ENCODE measurements around the gene CDS2.

Gene CDS2

DNA sequence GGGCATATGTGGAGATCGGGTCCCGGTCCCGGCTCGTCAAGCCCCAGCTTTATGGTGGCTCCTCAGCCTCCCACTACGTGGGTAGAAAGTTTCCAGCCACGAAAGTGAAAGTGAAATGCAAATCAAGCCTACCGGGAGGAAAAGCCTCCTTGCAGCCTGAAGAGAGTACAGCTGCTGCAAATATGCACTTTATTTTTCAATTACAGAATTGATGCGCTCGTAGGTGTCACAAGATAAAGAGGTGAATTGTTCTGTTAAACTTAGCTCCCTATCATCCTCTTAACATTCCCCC is 6.7 kb upstream of the CDS2 start:
- Histone ChIP-seq H3K4me2 (ENCODE audit: low read depth, low read length, poor library complexity, severe bottlenecking) (peak overlapping the region; percentile 98), H3K9me3 (ENCODE audit: insufficient read depth, low read length) (no peaks in the 10 kb centered on the region), H3K27ac (ENCODE audit: low read depth, low read length) (peak overlapping the region; percentile 85), H2AFZ (ENCODE audit: low read depth, low read length, severe bottlenecking) (no peak overlapping the region), H4K20me1 (ENCODE audit: low read depth, low read length) (peaks cover 19% of the 10 kb centered on the region), H3K9me2 (replicated peaks; ENCODE audit: insufficient read depth, low read length) (no peaks in the 10 kb centered on the region), H3K27me3 (ENCODE audit: low read length) (no peaks in the 10 kb centered on the region), H3K79me2 (ENCODE audit: insufficient read depth, low read length) (peaks cover 39% of the 10 kb centered on the region), H3F3A (ENCODE audit: insufficient read depth) (peaks cover 58% of the 10 kb centered on the region), H3K9ac (ENCODE audit: low read length) (peak overlapping the region; percentile 98), H3K4me3 (ENCODE audit: insufficient read depth, low read length, poor library complexity, severe bottlenecking) (peak overlapping the region; percentile 72), H3K36me3 (ENCODE audit: low read length) (peaks cover 39% of the 10 kb centered on the region)
- TF ChIP-seq, protein P1, sequence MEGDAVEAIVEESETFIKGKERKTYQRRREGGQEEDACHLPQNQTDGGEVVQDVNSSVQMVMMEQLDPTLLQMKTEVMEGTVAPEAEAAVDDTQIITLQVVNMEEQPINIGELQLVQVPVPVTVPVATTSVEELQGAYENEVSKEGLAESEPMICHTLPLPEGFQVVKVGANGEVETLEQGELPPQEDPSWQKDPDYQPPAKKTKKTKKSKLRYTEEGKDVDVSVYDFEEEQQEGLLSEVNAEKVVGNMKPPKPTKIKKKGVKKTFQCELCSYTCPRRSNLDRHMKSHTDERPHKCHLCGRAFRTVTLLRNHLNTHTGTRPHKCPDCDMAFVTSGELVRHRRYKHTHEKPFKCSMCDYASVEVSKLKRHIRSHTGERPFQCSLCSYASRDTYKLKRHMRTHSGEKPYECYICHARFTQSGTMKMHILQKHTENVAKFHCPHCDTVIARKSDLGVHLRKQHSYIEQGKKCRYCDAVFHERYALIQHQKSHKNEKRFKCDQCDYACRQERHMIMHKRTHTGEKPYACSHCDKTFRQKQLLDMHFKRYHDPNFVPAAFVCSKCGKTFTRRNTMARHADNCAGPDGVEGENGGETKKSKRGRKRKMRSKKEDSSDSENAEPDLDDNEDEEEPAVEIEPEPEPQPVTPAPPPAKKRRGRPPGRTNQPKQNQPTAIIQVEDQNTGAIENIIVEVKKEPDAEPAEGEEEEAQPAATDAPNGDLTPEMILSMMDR (IDR thresholded peaks at IDR 0.05; ENCODE audit: insufficient read depth, low read length, poor library complexity, severe bottlenecking): no peak
- no peak for TF ChIP-seq EZH2phosphoT487 (conservative IDR thresholded peaks at IDR 0.05; ENCODE audit: low read length)

DNA sequence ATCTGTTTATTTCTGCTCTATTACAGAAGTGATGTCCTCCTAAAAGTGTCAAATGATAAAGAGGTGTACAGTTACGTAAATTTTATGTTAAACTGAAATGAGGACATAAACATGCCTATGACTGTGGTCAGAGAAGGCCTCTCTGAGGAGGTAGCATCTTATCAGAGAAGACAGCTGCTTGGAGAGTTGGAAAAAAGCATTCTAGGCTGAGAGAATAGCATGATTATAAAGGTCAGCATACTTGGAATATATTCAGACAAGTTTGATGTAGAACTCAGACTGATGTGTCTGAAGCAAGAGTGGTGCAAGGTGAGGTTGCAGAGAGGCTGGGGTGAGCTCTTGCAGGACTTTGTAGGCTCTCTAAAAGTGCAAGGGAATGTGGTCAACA is 3.9 kb upstream of the CDS2 start:
- TF ChIP-seq, protein P1 (IDR thresholded peaks at IDR 0.05; ENCODE audit: insufficient read depth, low read length, poor library complexity, severe bottlenecking): no peak
- TF ChIP-seq EZH2phosphoT487 (conservative IDR thresholded peaks at IDR 0.05; ENCODE audit: low read length): no peak
- H3K9ac ChIP-seq (ENCODE audit: low read length): peak overlapping the region; percentile 6; the same call in 1 of the 2 replicates

GRCh38 chr20:5127204-5127858 is 523 bp downstream of the CDS2 start:
- Histone ChIP-seq H3K36me3 (ENCODE audit: low read length) (no peaks in the 10 kb centered on the region), H3K4me2 (ENCODE audit: low read depth, low read length, poor library complexity, severe bottlenecking) (peak overlapping the region; percentile 75), H3K79me2 (ENCODE audit: insufficient read depth, low read length) (peaks cover 50% of the 10 kb centered on the region), H3K27me3 (ENCODE audit: low read length) (no peaks in the 10 kb centered on the region), H3K9me3 (ENCODE audit: insufficient read depth, low read length) (no peaks in the 10 kb centered on the region), H2AFZ (ENCODE audit: low read depth, low read length, severe bottlenecking) (peak overlapping the region; percentile 72), H3F3A (ENCODE audit: insufficient read depth) (0 out of 2 replicates have a peak, but pooled peaks cover 5% of the 10 kb centered on the region), H3K9ac (ENCODE audit: low read length) (peak overlapping the region; percentile 85), H3K27ac (ENCODE audit: low read depth, low read length) (peak overlapping the region; percentile 82), H4K20me1 (ENCODE audit: low read depth, low read length) (no peaks in the 10 kb centered on the region), H3K4me3 (ENCODE audit: insufficient read depth, low read length, poor library complexity, severe bottlenecking) (peak overlapping the region; percentile 90), H3K9me2 (replicated peaks; ENCODE audit: insufficient read depth, low read length) (no peaks in the 10 kb centered on the region)
- TF ChIP-seq, protein P1 (IDR thresholded peaks at IDR 0.05; ENCODE audit: insufficient read depth, low read length, poor library complexity, severe bottlenecking): no peak
- no peak for TF ChIP-seq EZH2phosphoT487 (conservative IDR thresholded peaks at IDR 0.05; ENCODE audit: low read length)

More for the DNA sequence above, 3.9 kb upstream of the CDS2 start:
- Histone ChIP-seq H3K36me3 (ENCODE audit: low read length) (peaks cover 12% of the 10 kb centered on the region), H3K4me2 (ENCODE audit: low read depth, low read length, poor library complexity, severe bottlenecking) (no peak overlapping the region), H3K27ac (ENCODE audit: low read depth, low read length) (no peak overlapping the region), H2AFZ (ENCODE audit: low read depth, low read length, severe bottlenecking) (no peak overlapping the region), H3K9me2 (replicated peaks; ENCODE audit: insufficient read depth, low read length) (no peaks in the 10 kb centered on the region), H3K9me3 (ENCODE audit: insufficient read depth, low read length) (no peaks in the 10 kb centered on the region), H3F3A (ENCODE audit: insufficient read depth) (peaks cover 31% of the 10 kb centered on the region), H3K79me2 (ENCODE audit: insufficient read depth, low read length) (peaks cover 26% of the 10 kb centered on the region), H3K4me3 (ENCODE audit: insufficient read depth, low read length, poor library complexity, severe bottlenecking) (no peak overlapping the region), H3K27me3 (ENCODE audit: low read length) (no peaks in the 10 kb centered on the region), H4K20me1 (ENCODE audit: low read depth, low read length) (peaks cover 2% of the 10 kb centered on the region)
